HCT116 (cell line): ENCODE results near the gene RTL10. TPM values are rescaled to one million over a fixed set of nuclear protein-coding genes. Genes with fewer than 3 reads are reported as not detected.

Experiments used
- CBX3 ChIP-seq: IDR thresholded peaks from 2 replicates; pipeline ENCODE4 v1.6.1; 2012; ENCODE audit warnings: low read depth
- CTCF ChIP-seq, 3 experiments: fragments of 200-600 bp in 1 of 3; sonication (generic) in 1 of 3; IDR thresholded peaks in 2 of 3; conservative IDR thresholded peaks in 1 of 3; 2 replicates each; pipeline ENCODE4 v1.5.1; 2012 to 2017; ENCODE audit warnings: low read depth in 2 of 3, low read length in 2 of 3, antibody characterized with exemption in 1 of 3, borderline replicate concordance in 1 of 3, control low read depth in 1 of 3, mild to moderate bottlenecking in 1 of 3, mixed read lengths in 1 of 3, mixed run types in 1 of 3, moderate library complexity in 1 of 3; ENCODE audit not compliant: insufficient read depth in 1 of 3
- ELF1 ChIP-seq: IDR thresholded peaks from 2 replicates; pipeline ENCODE4 v1.6.1; 2012; ENCODE audit warnings: low read depth, borderline replicate concordance
- EZH2 ChIP-seq: fragments of 200-600 bp; sonication (generic); IDR thresholded peaks from 2 replicates; pipeline ENCODE4 v1.6.1; 2017; ENCODE audit warnings: antibody characterized with exemption, mixed run types
- FOSL1 ChIP-seq: IDR thresholded peaks from 2 replicates; pipeline ENCODE4 v1.6.1; 2012; ENCODE audit warnings: low read depth
- JUND ChIP-seq: IDR thresholded peaks from 2 replicates; pipeline ENCODE4 v1.6.1; 2012
- MAX ChIP-seq: IDR thresholded peaks from 2 replicates; pipeline ENCODE4 v1.6.1; 2012
- POLR2A ChIP-seq: IDR thresholded peaks from 2 replicates; pipeline ENCODE4 v1.7.0; 2011; ENCODE audit warnings: borderline replicate concordance; ENCODE audit not compliant: insufficient read depth, insufficient read length; ENCODE audit errors: extremely low read depth
- RAD21 ChIP-seq: IDR thresholded peaks from 2 replicates; pipeline ENCODE4 v1.6.1; 2012; ENCODE audit warnings: low read depth, mild to moderate bottlenecking
- SIN3A ChIP-seq: IDR thresholded peaks from 2 replicates; pipeline ENCODE4 v1.6.1; 2012; ENCODE audit warnings: low read depth
- SP1 ChIP-seq: IDR thresholded peaks from 2 replicates; pipeline ENCODE4 v1.6.1; 2012; ENCODE audit warnings: low read depth
- SRF ChIP-seq: IDR thresholded peaks from 2 replicates; pipeline ENCODE4 v1.6.1; 2012; ENCODE audit warnings: low read depth
- TCF7L2 ChIP-seq: IDR thresholded peaks from 2 replicates; pipeline ENCODE4 v1.7.0; 2011; ENCODE audit warnings: borderline replicate concordance, inconsistent platforms; ENCODE audit not compliant: insufficient read depth, insufficient read length; ENCODE audit errors: extremely low read depth
- ZFX ChIP-seq: fragments of 450-650 bp; IDR thresholded peaks from 2 replicates; pipeline ENCODE4 v1.6.1; 2017
- total RNA-seq: library from RNA; stranded (reverse); gene quantifications from one replicate; pipeline ENCODE4 v1.2.1, GENCODE V29; 2021; ENCODE audit not compliant: unreplicated experiment
- TF ChIP-seq, protein P1 (sequence below): IDR thresholded peaks from 2 replicates; pipeline ENCODE4 v1.6.1; 2012

Gene RTL10
- total RNA-seq, 1 experiment from 2014 or later, result 24.6 TPM

DNA sequence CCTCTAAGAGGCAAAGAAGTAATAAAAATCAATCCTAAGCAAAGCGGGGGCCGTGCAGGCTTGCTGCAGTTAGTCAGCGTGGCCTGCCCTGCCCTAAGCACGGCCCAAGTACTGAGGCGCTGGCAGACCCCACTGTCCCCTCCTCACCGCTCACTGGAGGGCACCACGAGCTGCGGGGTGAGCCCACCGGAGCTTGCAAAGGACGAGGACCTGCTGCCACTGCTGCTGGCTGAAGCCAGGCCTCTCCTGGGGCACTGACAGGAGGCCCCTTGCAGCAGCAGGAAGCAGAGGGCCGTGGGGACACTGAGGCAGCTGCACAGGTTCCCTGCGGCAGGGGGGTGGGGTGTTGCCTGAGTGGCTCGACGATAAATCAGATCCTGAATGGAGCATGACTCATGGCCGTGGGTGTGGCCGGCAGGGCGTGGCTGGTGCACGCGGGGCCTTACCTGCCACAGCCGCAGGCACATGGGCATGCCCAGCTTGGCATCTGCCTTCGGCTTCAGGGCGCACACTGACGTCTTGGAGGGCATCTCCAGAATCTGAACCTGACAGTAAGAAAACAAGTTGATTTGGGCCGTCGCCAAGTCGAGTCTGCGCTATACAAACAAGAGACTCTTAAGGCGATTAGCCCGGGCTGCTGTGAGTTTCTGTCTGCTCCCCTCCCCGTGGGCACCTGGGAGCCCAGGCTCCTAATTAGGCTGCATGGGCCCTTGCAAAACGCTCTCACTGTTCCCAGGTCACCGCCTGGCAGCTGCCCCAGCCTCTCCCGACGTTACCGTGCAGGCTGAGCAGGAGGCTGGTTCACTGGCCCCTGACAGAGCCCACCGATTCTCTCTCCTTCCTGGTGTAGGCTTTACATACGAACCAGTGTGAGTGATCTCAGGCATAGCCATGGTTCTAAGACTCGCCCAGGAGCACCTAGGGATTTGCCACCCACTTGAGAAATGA lies 48.2 kb downstream of the RTL10 start (continued):
- TF ChIP-seq JUND (peak; percentile 77), FOSL1 (peak; percentile 74), SRF (no peak), RAD21 (no peak), SIN3A (peak; percentile 74), ELF1 (no peak), TCF7L2 (no peak), CTCF (IDR thresholded peaks at IDR 0.05 in 2 of 3, conservative IDR thresholded peaks at IDR 0.05 in 1 of 3; ENCODE audit: borderline replicate concordance in 1 of 3, insufficient read depth in 1 of 3, low read depth in 2 of 3, low read length in 2 of 3) (no peak), EZH2 (no peak), SP1 (peak; percentile 70), MAX (peak; percentile 97), ZFX (no peak), POLR2A (no peak), CBX3 (no peak)
- TF ChIP-seq, protein P1, sequence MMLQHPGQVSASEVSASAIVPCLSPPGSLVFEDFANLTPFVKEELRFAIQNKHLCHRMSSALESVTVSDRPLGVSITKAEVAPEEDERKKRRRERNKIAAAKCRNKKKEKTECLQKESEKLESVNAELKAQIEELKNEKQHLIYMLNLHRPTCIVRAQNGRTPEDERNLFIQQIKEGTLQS, result no peak
- TF ChIP-seq, all 23 proteins: peak for 6
